ENCODE results near the gene NFASC.
A peak's percentile ranks its signal among the peaks of the same experiment; 100 is the strongest.

NFASC gene

GRCh38 chr1:204834336-204834735, 36.3 kb upstream of the NFASC start:
- TF ChIP-seq EGR1 (IDR thresholded peaks at IDR 0.05) = no peak
- TF ChIP-seq FOXM1 (IDR thresholded peaks at IDR 0.05; ENCODE audit: borderline replicate concordance, low read depth) = no peak
- TF ChIP-seq CEBPB (IDR thresholded peaks at IDR 0.05) = no peak
- TF ChIP-seq REST (IDR thresholded peaks at IDR 0.05; ENCODE audit: low read depth) = no peak
- no peak for TF ChIP-seq TEAD4 (IDR thresholded peaks at IDR 0.05)
- TF ChIP-seq RAD21 (IDR thresholded peaks at IDR 0.05; ENCODE audit: low read depth) = no peak
- no peak for TF ChIP-seq NFIC (IDR thresholded peaks at IDR 0.05)
- no peak for TF ChIP-seq EP300 (IDR thresholded peaks at IDR 0.05; ENCODE audit: borderline replicate concordance)
- TF ChIP-seq CREB1 (IDR thresholded peaks at IDR 0.05; ENCODE audit: low read depth) = no peak

- no peak for TF ChIP-seq EGR1 (IDR thresholded peaks at IDR 0.05)
Observed at GRCh38 chr1:204834752-204835151, 35.9 kb upstream of the NFASC start.

- TF ChIP-seq EP300 (IDR thresholded peaks at IDR 0.05; ENCODE audit: borderline replicate concordance) (no peak), TEAD4 (IDR thresholded peaks at IDR 0.05) (no peak), YY1 (IDR thresholded peaks at IDR 0.05; ENCODE audit: low read depth) (no peak), RAD21 (IDR thresholded peaks at IDR 0.05; ENCODE audit: low read depth) (no peak), MAX (IDR thresholded peaks at IDR 0.05) (no peak), USF1 (IDR thresholded peaks at IDR 0.05) (no peak), REST (IDR thresholded peaks at IDR 0.05; ENCODE audit: low read depth) (no peak), CREB1 (IDR thresholded peaks at IDR 0.05; ENCODE audit: low read depth) (no peak), FOXM1 (IDR thresholded peaks at IDR 0.05; ENCODE audit: borderline replicate concordance, low read depth) (no peak), EGR1 (IDR thresholded peaks at IDR 0.05) (no peak), NFIC (IDR thresholded peaks at IDR 0.05) (no peak), TCF12 (IDR thresholded peaks at IDR 0.05; ENCODE audit: low read depth) (no peak), ZBTB7A (IDR thresholded peaks at IDR 0.05; ENCODE audit: low read depth) (no peak), CEBPB (IDR thresholded peaks at IDR 0.05) (no peak), TAF1 (IDR thresholded peaks at IDR 0.05; ENCODE audit: low read depth) (no peak)
Observed at GRCh38 chr1:204835737-204836136, 34.9 kb upstream of the NFASC start.

GRCh38 chr1:204836856-204837255, 33.8 kb upstream of the NFASC start:
- no peak for TF ChIP-seq TEAD4 (IDR thresholded peaks at IDR 0.05)
- TF ChIP-seq RAD21 (IDR thresholded peaks at IDR 0.05; ENCODE audit: low read depth) = no peak
- no peak for TF ChIP-seq TCF12 (IDR thresholded peaks at IDR 0.05; ENCODE audit: low read depth)

GRCh38 chr1:204837440-204838084, 33.1 kb upstream of the NFASC start:
- TF ChIP-seq REST (IDR thresholded peaks at IDR 0.05; ENCODE audit: low read depth) = peak; percentile 90
- TF ChIP-seq CREB1 (IDR thresholded peaks at IDR 0.05; ENCODE audit: low read depth) = no peak

- TF ChIP-seq TCF12 (IDR thresholded peaks at IDR 0.05; ENCODE audit: low read depth) (no peak), CEBPB (IDR thresholded peaks at IDR 0.05) (no peak), EGR1 (IDR thresholded peaks at IDR 0.05) (no peak), MAX (IDR thresholded peaks at IDR 0.05) (no peak), EP300 (IDR thresholded peaks at IDR 0.05; ENCODE audit: borderline replicate concordance) (no peak), NFIC (IDR thresholded peaks at IDR 0.05) (no peak), REST (IDR thresholded peaks at IDR 0.05; ENCODE audit: low read depth) (no peak)
Observed at GRCh38 chr1:204841316-204841715, 29.3 kb upstream of the NFASC start.

All from Ishikawa (cell line).